Purkinje cell (primary cell): ENCODE data around the gene TNFRSF4. TPM values are rescaled to one million over a fixed set of nuclear protein-coding genes. Genes with fewer than 3 reads are reported as not detected.

Experiments used
- polyA plus RNA-seq: library from polyadenylated mRNA; unstranded; fragments of >200 nt; fragmentation: Nextera tagmentation; gene quantifications from 2 replicates; pipeline ENCODE4 v1.2.1, GENCODE V29; 2014

TNFRSF4 gene
- not detected in 2 replicates for polyA plus RNA-seq

DNA sequence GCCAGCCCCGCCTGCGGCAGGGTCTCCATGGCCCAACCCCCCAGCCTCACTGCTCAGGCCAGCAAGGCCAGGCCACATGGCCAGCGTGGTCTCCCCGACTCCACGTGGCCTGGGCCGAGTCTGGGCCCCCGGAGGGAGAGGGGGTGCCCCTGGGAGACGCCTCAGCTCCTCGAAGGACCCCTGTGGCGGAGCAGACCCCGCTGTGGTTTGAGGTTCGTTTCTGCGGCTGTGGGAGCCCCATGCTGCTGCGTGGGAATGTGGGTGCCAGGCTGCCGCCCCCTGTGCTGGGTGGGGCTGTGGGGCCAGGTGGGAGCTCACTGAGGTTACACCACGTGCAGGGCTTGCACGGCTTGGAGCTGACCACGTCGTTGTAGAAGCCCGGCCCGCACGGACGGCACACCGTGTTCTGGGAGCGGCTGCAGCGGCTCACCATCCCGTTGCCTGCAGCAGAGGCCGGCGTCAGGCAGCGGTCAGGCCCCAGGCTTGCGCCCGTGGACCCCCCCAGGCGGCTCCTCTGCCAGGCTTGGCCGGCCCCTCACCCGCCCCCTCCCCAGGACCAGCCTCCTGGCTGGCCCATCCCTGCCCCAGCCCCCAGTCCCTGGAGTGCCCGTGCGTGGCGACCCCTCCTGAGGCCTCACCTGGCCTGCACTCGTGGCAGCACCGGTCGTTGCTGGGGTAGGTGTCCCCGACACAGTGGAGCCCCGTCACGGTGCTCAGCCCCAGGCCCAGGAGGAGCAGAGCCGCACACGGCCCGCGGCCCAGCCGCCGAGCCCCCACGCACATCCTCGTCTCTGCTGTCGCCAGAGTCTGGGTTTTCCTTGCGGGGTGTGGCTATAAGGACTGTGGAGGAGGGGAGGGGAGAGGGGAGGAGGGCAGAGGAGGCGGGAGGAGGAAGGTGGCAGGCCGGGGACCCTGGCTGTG, at the start of gene TNFRSF4:
Gene TNFRSF4, minus strand, starts transcription at position 809 of the 921 bp plus-strand sequence. Its CDS starts 26 bp downstream, at position 783.

DNA sequence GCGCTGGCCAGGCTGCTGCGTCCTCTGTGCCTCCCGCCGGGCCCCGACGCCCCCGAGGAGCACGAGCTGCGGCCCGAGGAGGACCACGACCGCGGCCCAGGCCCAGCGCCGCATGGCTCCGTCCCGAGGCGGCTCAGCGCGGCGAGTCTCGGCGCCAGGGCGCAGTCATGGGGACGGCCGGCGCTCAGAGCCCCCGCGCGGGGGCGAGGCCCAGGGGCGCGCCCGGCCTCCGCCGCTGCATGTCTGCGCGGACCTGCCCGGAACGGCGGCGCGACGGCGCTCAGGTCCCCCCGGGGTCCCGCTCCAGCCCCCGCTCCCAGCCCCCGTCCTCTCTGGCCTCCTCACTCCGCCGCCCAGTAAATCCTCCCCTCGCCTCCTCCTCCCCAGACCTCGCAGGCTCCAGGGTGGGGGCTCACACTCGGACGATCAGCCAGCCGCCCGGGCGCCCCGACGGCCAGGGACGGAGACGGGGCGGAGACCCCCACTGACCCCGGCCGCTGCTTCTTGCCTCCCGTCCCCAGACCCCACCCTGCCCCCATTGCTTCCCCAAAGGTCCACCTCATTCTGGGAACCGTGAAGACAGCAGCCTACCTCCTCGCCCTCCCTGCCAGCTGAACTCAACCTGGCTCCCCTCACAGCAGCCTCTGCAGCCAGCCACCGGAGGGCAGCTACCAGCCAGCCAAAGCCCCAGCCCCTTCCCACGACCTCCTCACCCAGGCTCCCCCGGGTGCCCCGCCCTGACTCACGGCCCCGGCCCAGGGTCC, 32.8 kb upstream of the TNFRSF4 start, which contains the start of gene C1QTNF12:
Gene C1QTNF12, minus strand, starts transcription at position 146 of the 764 bp plus-strand sequence. Its CDS starts 32 bp downstream, at position 114.

DNA sequence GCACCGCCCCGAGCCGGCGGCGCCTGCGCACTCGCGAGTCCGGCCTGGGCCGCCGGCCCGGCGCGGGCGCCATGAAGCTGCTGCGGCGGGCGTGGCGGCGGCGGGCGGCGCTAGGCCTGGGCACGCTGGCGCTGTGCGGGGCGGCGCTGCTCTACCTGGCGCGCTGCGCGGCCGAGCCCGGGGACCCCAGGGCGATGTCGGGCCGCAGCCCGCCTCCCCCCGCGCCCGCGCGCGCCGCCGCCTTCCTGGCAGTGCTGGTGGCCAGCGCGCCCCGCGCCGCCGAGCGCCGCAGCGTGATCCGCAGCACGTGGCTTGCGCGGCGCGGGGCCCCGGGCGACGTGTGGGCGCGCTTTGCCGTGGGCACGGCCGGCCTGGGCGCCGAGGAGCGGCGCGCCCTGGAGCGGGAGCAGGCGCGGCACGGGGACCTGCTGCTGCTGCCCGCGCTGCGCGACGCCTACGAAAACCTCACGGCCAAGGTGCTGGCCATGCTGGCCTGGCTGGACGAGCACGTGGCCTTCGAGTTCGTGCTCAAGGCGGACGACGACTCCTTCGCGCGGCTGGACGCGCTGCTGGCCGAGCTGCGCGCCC, 18.3 kb upstream of the TNFRSF4 start, which contains the start of gene B3GALT6:
Gene B3GALT6, plus strand, starts transcription at position 30 of the 588 bp plus-strand sequence. Its CDS starts 42 bp downstream, at position 72.

DNA sequence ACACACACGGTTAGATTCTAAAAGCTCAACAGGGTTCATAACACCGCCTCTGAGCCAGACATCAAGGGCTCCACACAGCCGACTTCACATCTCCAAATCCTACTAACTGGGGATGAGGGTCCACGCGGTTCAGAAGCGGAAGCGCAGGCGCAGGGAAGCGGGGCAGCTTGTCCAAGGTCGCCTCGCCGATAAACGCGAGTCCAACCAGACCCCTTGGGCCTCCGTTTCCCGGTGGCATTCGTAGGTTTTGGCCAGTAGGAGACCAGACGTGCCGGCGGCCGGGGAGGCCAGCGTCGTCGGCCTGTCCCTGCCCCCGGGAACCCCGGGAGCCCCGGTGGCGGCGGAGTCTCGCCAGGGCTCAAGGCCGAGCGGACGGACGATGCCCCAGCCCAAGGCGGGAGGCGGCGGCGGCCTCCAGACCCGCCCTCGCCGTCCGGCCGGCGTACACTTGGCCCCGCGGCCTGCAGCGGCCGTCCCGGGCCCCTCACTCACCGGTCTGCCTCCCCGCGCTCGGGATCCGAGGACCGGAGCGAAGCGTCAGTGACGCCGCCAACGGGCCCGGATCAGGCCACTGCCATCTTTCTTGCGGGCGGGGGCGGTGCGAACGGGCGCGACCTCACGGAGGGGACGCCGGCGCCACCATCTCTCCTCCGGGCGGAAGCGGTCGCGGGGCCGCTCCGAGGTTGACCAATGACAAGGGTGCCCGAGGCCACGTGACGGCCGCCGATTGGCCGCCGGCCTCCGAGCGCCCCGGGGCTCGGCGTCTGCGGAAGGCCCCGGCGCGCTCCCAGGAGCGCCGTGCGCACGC, 17.7 kb upstream of the TNFRSF4 start, which contains the start of gene SDF4:
Gene SDF4, minus strand, starts transcription at position 602 of the 808 bp plus-strand sequence. CDS start 3,229 bp downstream, outside the sequence.

DNA sequence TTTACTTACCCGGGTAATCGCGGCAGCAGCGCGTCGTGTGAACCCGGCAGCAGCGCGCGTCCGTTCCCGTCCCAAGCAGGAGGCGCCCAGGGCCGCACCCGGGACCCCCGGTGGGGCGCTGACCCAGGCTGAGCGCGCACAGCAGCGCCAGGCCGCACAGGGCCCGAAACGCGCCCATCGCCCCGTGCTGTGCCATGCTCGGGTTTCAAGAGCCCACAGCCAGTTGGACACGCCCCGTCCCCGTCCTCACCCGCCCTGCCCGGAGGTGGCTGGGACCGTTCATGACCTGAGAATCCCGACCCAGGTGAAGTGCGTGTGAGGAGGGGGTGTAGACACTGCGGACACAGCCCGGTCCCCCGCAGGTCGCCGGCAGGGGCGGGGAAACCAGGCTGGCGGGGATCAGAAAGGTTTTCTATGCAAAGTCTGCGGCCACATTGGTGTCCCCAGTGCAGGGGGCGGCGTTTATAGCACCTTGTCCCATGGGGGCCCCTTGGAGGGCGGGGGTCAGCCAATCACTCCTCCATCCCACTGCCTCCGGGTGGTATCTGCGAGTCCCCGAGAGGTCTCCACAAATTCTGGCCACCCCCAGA, 7.5 kb downstream of the TNFRSF4 start, which contains the start of gene TNFRSF18:
Gene TNFRSF18, minus strand, starts transcription at position 217 of the 590 bp plus-strand sequence. Its CDS starts 21 bp downstream, at position 196.

DNA sequence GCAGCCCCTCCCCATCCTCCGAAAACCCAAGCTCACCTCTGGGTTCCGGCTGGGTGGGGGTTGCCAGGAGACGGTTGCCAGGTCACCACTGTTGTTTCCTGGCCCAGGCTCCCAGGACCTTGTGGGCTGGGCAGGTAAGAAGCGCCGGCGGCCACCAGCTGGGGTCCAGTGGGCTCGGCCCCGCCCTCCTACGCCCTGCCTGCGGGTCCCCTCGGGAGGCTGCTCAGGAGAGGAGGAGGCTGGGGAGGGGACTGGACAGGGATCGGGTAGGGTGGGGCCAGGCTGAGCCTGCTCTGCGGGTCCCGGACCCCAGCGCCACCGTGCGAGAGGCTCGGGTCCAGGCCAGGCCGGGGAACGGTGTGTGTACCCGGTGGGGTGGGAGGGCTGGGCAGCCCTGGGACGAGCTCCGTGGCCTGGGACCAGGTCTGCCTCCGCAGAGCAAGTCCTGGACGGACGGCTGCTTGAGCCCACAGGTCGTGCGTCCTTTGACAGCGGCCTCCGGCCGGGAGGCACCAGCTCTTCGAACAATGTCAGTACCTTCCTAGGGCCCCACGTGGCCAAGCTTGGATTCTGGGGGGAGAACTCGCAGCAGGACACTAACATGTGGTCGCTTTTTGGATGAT, 40.0 kb downstream of the TNFRSF4 start, which contains the start of gene TTLL10:
Gene TTLL10, plus strand, starts transcription at position 88 of the 623 bp plus-strand sequence. CDS start 5,336 bp downstream, outside the sequence.

Other genes starting within 250 kb of the TNFRSF4 start
- not detected in 2 replicates for gene PLEKHN1, start 247.7 kb downstream of the TNFRSF4 start, polyA plus RNA-seq
- not detected in 2 replicates for gene PERM1, start 232.1 kb downstream of the TNFRSF4 start, polyA plus RNA-seq
- gene HES4, start 214.1 kb downstream of the TNFRSF4 start, polyA plus RNA-seq = not detected in 2 replicates
- gene ISG15, start 200.7 kb downstream of the TNFRSF4 start, polyA plus RNA-seq = 11.3 and 18.9 TPM in 2 replicates
- gene AGRN, start 194.0 kb downstream of the TNFRSF4 start, polyA plus RNA-seq = 0.13 TPM in 1 of 2 replicates, not detected in the other
- not detected in 2 replicates for gene RNF223, start 139.8 kb downstream of the TNFRSF4 start, polyA plus RNA-seq
- gene C1orf159, start 98.1 kb downstream of the TNFRSF4 start, polyA plus RNA-seq = 0.26 TPM in 1 of 2 replicates, not detected in the other
- gene TTLL10, start 40.3 kb downstream of the TNFRSF4 start, polyA plus RNA-seq = not detected in 2 replicates
- gene TNFRSF18, start 7.6 kb downstream of the TNFRSF4 start, polyA plus RNA-seq = not detected in 2 replicates
- 3.7 and 10.0 TPM in 2 replicates for gene SDF4, start 17.8 kb upstream of the TNFRSF4 start, polyA plus RNA-seq
- gene B3GALT6, start 18.1 kb upstream of the TNFRSF4 start, polyA plus RNA-seq = 1.3 and 1.5 TPM in 2 replicates
- gene C1QTNF12, start 32.6 kb upstream of the TNFRSF4 start, polyA plus RNA-seq = not detected in 2 replicates
- gene UBE2J2, start 59.7 kb upstream of the TNFRSF4 start, polyA plus RNA-seq = 0.87 and 3.4 TPM in 2 replicates
- not detected in 2 replicates for gene SCNN1D, start 66.3 kb upstream of the TNFRSF4 start, polyA plus RNA-seq
- 0.91 and 4.7 TPM in 2 replicates for gene ACAP3, start 93.8 kb upstream of the TNFRSF4 start, polyA plus RNA-seq
- 0.26 and 2.6 TPM in 2 replicates for gene PUSL1, start 94.4 kb upstream of the TNFRSF4 start, polyA plus RNA-seq
- 13.9 and 14.6 TPM in 2 replicates for gene INTS11, start 110.5 kb upstream of the TNFRSF4 start, polyA plus RNA-seq
- gene CPTP, start 110.6 kb upstream of the TNFRSF4 start, polyA plus RNA-seq = 0.21 and 0.26 TPM in 2 replicates
- not detected in 2 replicates for gene TAS1R3, start 117.1 kb upstream of the TNFRSF4 start, polyA plus RNA-seq
- gene DVL1, start 135.3 kb upstream of the TNFRSF4 start, polyA plus RNA-seq = 0.86 and 1.1 TPM in 2 replicates
- gene MXRA8, start 144.4 kb upstream of the TNFRSF4 start, polyA plus RNA-seq = 0.63 and 3.6 TPM in 2 replicates
- gene AURKAIP1, start 161.1 kb upstream of the TNFRSF4 start, polyA plus RNA-seq = 29.6 and 36.4 TPM in 2 replicates
- 22.1 and 24.2 TPM in 2 replicates for gene CCNL2, start 185.2 kb upstream of the TNFRSF4 start, polyA plus RNA-seq
- gene MRPL20, start 193.1 kb upstream of the TNFRSF4 start, polyA plus RNA-seq = 252 and 299 TPM in 2 replicates
- 0.24 TPM in 1 of 2 replicates, not detected in the other for gene ANKRD65, start 207.1 kb upstream of the TNFRSF4 start, polyA plus RNA-seq
- gene VWA1, start 221.5 kb upstream of the TNFRSF4 start, polyA plus RNA-seq = 0.74 TPM in 1 of 2 replicates, not detected in the other
- 3.1 and 14.2 TPM in 2 replicates for gene ATAD3C, start 235.5 kb upstream of the TNFRSF4 start, polyA plus RNA-seq